ENCODE results near the gene TEDC1.

TEDC1 gene

DNA sequence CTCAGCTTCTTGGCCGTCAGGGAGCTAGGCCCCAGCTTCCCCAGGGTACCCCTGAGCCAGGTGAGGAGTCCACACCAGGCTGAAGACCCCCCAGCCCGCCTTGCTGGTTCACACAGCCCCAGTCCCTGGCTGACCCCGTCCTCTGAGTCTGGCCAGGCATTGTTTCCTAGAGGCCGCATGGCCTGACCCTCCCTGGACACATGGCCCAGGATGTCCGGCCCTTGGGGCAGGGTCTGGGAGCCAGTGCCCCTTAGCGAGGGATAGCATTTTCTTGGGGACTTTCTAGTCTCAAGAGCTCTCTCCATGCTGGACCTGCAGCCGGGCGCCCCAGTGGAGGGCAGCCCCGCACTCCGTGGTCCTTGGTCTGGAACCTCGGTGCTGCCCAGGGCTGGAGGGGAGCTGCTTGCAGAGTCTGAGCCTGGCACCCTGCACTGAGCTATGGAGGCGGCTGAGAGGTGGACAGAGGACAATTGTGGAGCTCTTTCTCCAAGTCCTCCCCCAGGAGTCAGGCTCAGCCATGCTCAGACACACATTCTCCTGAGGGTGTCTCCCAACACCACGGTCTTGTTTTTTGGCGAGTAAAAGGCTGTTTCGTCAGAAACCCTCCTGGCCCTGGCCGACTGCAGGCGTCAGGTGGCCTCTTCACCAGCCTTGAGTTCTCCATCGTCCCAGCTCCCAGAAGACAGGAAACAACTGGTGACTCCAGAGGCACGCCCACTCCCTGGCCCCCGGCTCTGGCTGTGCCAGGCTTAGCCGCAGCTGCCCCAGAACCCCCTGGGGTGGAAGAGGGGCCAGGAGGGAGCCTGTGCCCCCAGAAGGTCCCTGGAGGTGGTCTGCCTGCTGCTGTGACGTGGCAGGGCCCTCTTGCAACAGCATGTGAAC, 34.1 kb upstream of the TEDC1 start:
- no peak for DNase-seq

DNA sequence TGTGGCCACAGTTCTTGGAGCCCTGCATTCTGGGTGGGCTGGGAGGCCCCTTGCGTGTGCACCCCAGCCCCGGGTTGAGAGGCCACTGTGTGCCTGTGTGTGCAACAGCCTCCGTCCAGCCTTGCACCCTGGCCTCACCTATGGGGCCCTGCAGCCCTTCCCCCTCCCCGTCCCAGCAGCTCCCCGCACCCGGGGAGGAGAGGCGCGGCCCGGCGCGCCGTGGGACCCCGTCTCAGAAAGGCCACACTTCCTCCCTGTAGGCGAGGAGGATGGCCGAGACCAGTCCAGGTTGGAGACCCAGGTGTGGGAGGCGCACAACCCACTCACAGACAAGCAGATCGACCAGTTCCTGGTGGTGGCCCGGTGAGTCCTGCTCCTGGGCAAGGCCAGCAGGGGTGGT, 33.0 kb upstream of the TEDC1 start:
- DNase-seq = no peak

DNA sequence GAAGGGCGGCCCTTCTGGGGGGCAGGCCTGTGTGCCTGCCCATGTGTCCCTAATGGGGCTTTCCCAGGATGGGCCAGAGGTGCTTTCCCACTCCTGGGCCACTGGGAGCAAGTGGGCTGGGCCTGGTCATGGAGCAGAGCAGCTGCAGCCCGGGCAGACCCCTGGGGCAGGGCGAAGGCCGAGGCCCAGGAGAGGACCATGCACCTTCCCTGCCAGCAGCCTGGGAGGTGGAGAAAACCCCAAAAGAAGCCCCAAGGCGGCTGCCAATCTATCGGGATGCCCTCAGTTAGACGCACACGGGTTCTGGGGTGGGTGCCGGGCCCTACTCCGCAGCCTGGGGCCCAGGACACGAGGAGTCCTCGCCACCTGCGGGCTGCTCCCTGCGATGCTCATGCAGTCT, 32.5 kb upstream of the TEDC1 start:
- DNase-seq = no peak

GRCh38 chr14:105460116-105460515, 30.9 kb upstream of the TEDC1 start:
- no peak for DNase-seq

DNA sequence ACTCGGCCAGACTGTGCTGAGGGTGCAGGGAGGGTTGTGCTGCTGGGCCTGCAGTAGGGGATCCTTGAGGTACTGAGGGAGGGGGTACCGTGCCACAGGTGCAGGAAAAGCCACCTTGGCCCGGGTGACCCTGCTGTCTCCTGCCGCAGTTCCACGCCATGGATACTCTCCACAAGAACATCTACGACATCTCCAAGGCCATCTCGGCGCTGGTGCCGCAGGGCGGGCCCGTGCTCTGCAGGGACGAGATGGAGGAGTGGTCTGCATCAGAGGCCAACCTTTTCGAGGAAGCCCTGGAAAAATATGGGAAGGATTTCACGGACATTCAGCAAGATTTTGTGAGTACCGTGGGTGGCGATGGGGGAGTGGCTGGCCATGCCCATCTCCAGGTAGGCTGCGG, 30.4 kb upstream of the TEDC1 start:
- no peak for DNase-seq

- DNase-seq = no peak
Observed at GRCh38 chr14:105461903-105462302, 29.1 kb upstream of the TEDC1 start.

- no peak for DNase-seq
Observed at GRCh38 chr14:105464501-105464900, 26.5 kb upstream of the TEDC1 start.

DNA sequence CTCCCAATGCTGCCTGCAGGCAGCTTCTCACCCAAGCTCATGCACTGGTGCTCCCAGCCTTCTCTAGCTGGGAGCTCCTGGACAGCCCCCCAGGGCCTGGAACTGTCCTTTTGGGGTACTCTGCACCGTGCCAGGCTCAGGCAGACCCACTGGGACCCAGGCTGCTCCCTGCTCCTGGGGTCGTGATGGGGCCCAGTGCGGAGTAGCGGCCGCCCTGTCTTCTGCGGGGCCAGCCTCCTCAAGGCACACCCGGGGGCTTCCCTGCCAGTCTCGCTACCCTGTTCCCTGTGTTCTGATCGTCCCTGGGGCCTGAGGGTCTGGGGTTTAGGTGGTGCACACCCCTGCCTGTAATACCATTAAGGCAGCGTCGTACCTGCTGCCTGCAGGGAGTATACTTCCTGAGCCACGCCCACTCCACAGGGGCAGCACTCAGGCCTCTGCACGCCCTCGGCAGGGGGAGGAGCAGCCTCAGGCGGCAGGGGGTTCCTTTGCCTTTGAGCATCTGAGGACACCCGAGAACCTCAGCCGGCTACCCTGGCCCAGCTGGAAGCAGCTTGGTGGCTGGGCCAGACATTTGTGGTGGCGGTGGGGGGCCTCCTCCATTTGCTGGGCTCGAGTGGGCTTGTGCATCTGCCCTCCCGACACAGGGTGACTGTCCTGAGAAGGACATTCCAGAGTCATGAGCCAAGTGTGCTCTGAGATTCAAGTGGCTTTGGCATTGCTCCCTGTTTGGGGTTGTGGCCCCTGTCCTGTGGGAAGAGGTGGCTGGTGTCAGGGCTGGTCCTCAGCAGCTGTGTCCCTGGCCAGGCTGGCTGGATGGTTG, 25.6 kb upstream of the TEDC1 start:
- DNase-seq = no peak

- DNase-seq = no peak
Observed at GRCh38 chr14:105466531-105467248, 24.4 kb upstream of the TEDC1 start.

- DNase-seq = no peak
Observed at GRCh38 chr14:105467249-105467941, 23.7 kb upstream of the TEDC1 start.

DNA sequence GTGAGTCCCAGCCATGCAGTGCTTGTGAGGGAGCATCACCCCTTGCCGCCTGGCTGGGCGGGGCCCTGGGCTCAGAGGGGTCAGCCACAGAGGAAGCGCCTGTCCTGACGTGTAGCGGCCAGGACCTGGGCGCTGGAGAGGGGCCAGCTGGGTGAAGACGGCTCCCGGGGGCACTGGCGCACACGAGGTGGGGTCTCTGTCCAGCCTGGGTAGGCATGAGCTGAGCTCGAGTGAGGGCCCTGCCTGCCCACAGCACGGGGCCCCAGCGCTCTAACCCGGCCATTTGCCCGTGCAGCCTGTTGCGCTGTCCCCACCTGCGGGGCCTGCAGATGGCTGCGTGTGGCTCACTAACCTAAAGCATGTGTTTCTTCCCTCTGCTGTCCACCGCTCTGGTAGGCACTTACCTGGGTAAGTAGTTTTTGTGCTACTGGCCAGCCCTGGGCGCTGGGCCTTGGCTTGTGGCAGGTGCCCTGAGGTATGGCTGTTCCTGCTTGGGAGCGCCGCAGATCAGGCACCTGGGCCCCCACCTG, 23.0 kb upstream of the TEDC1 start:
- no peak for DNase-seq

- DNase-seq = peak in 10 of 56 donors; percentile 19 to 52 (median 36)
Observed at GRCh38 chr14:105468621-105469241, 22.3 kb upstream of the TEDC1 start.

GRCh38 chr14:105469456-105470349, 21.3 kb upstream of the TEDC1 start:
- DNase-seq = no peak

DNA sequence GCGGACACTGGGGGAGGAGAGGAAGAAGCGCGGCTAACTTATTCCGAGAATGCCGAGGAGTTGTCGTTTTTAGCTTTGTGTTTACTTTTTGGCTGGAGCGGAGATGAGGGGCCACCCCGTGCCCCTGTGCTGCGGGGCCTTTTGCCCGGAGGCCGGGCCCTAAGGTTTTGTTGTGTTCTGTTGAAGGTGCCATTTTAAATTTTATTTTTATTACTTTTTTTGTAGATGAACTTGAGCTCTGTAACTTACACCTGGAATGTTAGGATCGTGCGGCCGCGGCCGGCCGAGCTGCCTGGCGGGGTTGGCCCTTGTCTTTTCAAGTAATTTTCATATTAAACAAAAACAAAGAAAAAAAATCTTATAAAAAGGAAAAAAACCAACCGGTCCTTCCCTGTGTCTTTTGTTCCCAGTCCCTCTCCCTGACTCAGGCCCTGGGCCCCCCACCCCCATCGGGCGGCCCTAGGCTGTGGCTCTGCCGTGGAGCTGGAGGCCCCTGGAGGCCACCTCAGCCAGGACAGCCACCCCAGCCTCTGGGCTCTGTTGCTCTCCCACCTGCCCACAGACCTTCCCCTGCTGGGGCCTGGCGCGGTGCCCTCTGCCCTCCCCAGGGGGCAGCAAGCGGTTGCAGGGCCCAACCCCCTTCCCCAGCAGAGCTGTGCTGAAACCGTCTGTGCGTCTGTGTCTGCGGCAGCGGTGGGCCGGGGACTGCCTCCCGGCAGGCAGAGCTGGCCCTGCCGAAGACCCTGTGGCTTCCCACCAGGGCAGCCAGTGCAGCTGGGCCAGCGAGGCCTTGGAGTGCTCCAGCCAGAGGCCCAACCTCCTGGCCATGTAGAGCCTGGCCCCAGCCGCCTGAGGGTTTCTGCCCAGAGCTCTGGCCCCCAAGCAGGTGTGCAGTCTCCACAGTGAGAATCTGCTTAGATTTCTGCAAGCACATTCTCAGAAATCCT, 20.4 kb upstream of the TEDC1 start:
- no peak for DNase-seq

GRCh38 chr14:105471297-105471821, 19.7 kb upstream of the TEDC1 start:
- DNase-seq = peak in 27 of 56 donors; percentile 13 to 65 (median 37)

- DNase-seq = no peak
Observed at GRCh38 chr14:105471823-105472485, 19.1 kb upstream of the TEDC1 start.

DNA sequence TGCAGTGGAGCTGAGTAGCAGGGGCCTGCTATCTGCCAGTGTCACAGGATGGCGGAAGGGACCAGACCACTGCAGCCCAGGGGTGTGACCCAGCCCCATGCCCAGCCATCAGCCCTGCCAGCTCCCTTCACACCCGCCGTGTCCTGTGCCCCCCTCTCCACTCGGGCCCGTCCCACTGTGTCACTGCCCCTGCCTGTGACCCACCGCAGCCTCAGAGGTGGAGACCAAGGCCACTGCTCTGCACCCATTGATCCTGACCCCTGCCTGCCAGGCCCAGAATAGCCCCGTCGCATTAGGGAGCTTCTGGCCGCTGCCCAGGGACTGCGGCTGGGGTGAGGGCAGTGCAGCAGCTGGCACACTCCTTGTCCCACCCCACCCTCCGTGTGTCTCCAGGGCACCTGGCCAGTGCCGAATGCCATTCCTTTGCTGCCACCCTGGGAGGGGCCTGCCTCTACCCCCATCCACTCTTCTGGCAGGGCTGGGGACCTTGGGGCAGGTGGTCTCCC, 18.5 kb upstream of the TEDC1 start:
- DNase-seq = no peak

All from nucleus accumbens (tissue), 56 donors.